ENCODE results near the gene KCNMA1.

GRCh38 chr10:77611670-77612069 lies 25.9 kb downstream of the KCNMA1 start:
- TF ChIP-seq, protein P1, sequence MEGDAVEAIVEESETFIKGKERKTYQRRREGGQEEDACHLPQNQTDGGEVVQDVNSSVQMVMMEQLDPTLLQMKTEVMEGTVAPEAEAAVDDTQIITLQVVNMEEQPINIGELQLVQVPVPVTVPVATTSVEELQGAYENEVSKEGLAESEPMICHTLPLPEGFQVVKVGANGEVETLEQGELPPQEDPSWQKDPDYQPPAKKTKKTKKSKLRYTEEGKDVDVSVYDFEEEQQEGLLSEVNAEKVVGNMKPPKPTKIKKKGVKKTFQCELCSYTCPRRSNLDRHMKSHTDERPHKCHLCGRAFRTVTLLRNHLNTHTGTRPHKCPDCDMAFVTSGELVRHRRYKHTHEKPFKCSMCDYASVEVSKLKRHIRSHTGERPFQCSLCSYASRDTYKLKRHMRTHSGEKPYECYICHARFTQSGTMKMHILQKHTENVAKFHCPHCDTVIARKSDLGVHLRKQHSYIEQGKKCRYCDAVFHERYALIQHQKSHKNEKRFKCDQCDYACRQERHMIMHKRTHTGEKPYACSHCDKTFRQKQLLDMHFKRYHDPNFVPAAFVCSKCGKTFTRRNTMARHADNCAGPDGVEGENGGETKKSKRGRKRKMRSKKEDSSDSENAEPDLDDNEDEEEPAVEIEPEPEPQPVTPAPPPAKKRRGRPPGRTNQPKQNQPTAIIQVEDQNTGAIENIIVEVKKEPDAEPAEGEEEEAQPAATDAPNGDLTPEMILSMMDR (IDR thresholded peaks at IDR 0.05; ENCODE audit: poor library complexity, severe bottlenecking) = no peak
- TF ChIP-seq EZH2 (IDR thresholded peaks at IDR 0.05; ENCODE audit: borderline replicate concordance, insufficient read depth, low read length, poor library complexity, severe bottlenecking) = no peak
- TF ChIP-seq RAD21 (conservative IDR thresholded peaks at IDR 0.05) = no peak

Data from neural cell (in vitro differentiated cells).